Stimulated activated naive B cell treated with anti-CD40 and anti-IgM and Interleukin-4, amounts not matched to agents 10 μg/mL and 1 μg/mL and 100 μg/mL, for 72 hours (primary cell): ENCODE results near the gene NUDT22.

Source experiments
- ATAC-seq, 2 donors: fragments of 150-1000 bp; cut with Tn5 transposase; replicated peaks; 2 replicates each; pipeline ENCODE4 v1.10.0; 2021; ENCODE audit warnings: moderate library complexity in 1 of 2
- DNase-seq: peaks from one replicate; pipeline ENCODE4 v3.0.0; 2021
- H3K27ac Mint-ChIP-seq: one replicate; pipeline ENCODE4 v1.8.0; 2022; ENCODE audit warnings: mild to moderate bottlenecking, mixed read lengths
- H3K27me3 Mint-ChIP-seq, 2 donors: one replicate each; pipeline ENCODE4 v1.8.0; 2022; ENCODE audit warnings: mixed read lengths in 2 of 2
- H3K36me3 Mint-ChIP-seq, 2 donors: one replicate each; pipeline ENCODE4 v1.8.0; 2022; ENCODE audit warnings: mixed read lengths in 2 of 2, mild to moderate bottlenecking in 1 of 2
- H3K4me1 Mint-ChIP-seq, 2 donors: one replicate each; pipeline ENCODE4 v1.8.0; 2022; ENCODE audit warnings: mixed read lengths in 2 of 2, mild to moderate bottlenecking in 1 of 2
- H3K4me3 Mint-ChIP-seq, 2 donors: one replicate each; pipeline ENCODE4 v1.8.0; 2022; ENCODE audit warnings: mild to moderate bottlenecking in 2 of 2, mixed read lengths in 2 of 2, moderate library complexity in 1 of 2
- H3K9me3 Mint-ChIP-seq, 2 donors: one replicate each; pipeline ENCODE4 v1.8.0; 2022; ENCODE audit warnings: mixed read lengths in 2 of 2, mild to moderate bottlenecking in 1 of 2

The NUDT22 gene

DNA sequence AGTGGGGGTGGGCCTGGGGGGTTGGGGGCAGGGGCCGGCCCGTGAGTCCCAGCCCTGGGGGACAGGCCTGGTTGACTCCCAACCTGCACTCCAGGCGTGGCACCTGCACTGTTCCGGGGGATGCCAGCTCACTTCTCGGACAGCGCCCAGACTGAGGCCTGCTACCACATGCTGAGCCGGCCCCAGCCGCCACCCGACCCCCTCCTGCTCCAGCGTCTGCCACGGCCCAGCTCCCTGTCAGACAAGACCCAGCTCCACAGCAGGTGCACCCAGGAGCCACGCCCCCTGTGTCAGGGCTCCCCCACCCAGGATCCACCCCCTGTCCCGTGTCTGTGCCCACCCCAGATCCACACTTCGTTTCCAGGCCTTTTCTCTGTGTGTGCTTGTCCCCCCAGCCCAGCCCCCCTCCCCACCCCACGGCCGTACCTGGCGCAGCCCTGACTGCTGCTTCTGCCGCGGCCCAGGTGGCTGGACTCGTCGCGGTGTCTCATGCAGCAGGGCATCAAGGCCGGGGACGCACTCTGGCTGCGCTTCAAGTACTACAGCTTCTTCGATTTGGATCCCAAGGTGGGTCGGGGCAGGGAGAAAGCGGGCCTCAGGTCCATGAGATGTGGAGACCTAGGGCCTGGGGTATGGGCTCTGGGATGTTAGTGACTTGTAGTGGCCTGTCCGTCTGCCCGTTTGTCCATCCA is 14.7 kb upstream of the NUDT22 start:
- H3K27ac Mint-ChIP-seq, result peak overlapping the region; percentile 39

DNA sequence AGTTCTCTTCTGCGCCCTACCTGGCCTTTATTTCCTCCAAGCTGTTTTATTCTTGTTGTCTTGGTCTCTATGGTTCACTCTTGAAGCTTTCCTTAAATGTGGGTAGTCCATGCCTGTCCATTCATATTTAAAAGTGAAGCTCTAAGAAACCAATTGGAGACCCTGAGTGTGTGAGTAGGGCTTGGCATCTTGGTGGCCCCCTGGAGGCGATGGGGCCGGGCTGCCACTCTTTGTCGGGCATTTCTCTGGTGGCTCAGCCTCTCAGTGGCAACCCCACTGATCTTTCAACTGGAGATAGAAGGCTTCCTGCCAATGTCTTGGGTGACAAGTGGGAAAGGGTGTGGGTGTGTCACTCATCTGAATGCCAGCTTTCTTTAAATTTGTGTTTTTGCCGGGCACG is 9.2 kb upstream of the NUDT22 start:
- DNase-seq (no peak), ATAC-seq (no peak)
- peaks cover 23 to 44% of the 10 kb centered on the region in 2 donors for H3K4me1 Mint-ChIP-seq
- no peak overlapping the region for H3K4me3 Mint-ChIP-seq
- H3K27ac Mint-ChIP-seq, result peak overlapping the region; percentile 14
- peaks cover 55 to 64% of the 10 kb centered on the region in 2 donors for H3K36me3 Mint-ChIP-seq
- H3K27me3 Mint-ChIP-seq, result no peaks in the 10 kb centered on the region
- no peaks in the 10 kb centered on the region for H3K9me3 Mint-ChIP-seq

More for the DNA sequence above, 14.7 kb upstream of the NUDT22 start:
- no peak for ATAC-seq
- peak overlapping the region in 1 of 2 donors; percentile 11 for H3K4me3 Mint-ChIP-seq
- peaks cover 69 to 83% of the 10 kb centered on the region in 2 donors for H3K36me3 Mint-ChIP-seq
- DNase-seq, result no peak
- peaks cover 42 to 87% of the 10 kb centered on the region in 2 donors for H3K4me1 Mint-ChIP-seq
- no peaks in the 10 kb centered on the region for H3K9me3 Mint-ChIP-seq
- H3K27me3 Mint-ChIP-seq, result no peaks in the 10 kb centered on the region

DNA sequence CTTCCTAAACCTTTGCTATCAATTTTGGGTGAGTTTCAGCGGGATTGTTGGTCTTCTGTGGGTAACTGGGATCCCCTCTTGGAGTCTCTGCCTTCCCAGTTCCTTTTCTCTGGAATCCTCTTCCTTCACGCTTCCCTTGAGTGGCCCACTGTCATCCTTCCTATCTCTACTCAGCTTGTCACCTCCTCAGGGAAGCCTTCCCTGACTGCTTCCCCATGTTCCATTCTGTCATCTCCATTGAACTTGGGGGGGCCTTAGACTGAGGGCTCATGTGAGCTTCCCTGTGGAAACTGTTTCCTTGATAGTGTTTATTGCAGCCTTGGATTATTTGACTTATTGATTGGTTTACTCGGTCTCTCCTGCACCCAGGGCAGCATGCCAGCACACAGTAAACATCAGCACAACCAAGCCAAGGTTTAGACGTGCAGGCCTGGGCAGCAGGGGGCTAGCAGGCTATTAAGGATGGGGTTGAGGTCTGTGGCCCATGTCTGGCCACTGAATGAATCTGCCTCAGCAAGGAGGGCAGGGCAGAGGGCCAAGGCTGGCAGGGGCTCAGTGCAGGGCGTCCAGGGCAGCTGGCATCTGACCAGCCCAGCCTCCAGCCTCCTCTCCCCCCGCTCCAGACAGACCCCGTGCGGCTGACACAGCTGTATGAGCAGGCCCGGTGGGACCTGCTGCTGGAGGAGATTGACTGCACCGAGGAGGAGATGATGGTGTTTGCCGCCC is 7.3 kb upstream of the NUDT22 start:
- no peaks in the 10 kb centered on the region for H3K9me3 Mint-ChIP-seq
- DNase-seq (no peak), ATAC-seq (no peak)
- no peak overlapping the region for H3K4me3 Mint-ChIP-seq
- H3K36me3 Mint-ChIP-seq, result peaks cover 49 to 58% of the 10 kb centered on the region in 2 donors
- H3K27ac Mint-ChIP-seq, result peak overlapping the region; percentile 92
- peaks cover 15 to 30% of the 10 kb centered on the region in 2 donors for H3K4me1 Mint-ChIP-seq
- no peaks in the 10 kb centered on the region for H3K27me3 Mint-ChIP-seq

GRCh38 chr11:64219354-64219684 is 6.8 kb upstream of the NUDT22 start:
- ATAC-seq (no peak), DNase-seq (no peak)
- Mint-ChIP-seq H3K4me3 (no peak overlapping the region), H3K36me3 (peaks cover 47 to 58% of the 10 kb centered on the region in 2 donors), H3K27ac (peak overlapping the region; percentile 92), H3K9me3 (no peaks in the 10 kb centered on the region), H3K27me3 (no peaks in the 10 kb centered on the region), H3K4me1 (peaks cover 19 to 30% of the 10 kb centered on the region in 2 donors)

- Mint-ChIP-seq H3K9me3 (no peaks in the 10 kb centered on the region), H3K27ac (no peak overlapping the region), H3K4me3 (no peak overlapping the region), H3K36me3 (peaks cover 46 to 55% of the 10 kb centered on the region in 2 donors), H3K27me3 (no peaks in the 10 kb centered on the region), H3K4me1 (peaks cover 18 to 30% of the 10 kb centered on the region in 2 donors)
- DNase-seq, result no peak
- no peak for ATAC-seq
Observed at GRCh38 chr11:64219755-64220154, 6.3 kb upstream of the NUDT22 start.

DNA sequence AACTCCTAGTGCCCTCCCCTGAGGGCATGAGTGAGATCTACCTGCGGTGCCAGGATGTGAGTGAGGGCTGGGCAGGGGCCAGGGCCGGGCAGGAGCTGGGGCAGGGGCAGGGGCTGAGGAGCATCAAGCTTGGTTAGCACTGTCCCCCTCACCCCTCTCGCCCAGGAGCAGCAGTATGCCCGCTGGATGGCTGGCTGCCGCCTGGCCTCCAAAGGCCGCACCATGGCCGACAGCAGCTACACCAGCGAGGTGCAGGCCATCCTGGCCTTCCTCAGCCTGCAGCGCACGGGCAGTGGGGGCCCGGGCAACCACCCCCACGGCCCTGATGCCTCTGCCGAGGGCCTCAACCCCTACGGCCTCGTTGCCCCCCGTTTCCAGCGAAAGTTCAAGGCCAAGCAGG is 5.8 kb upstream of the NUDT22 start:
- H3K4me3 Mint-ChIP-seq, result no peak overlapping the region
- H3K27me3 Mint-ChIP-seq, result no peaks in the 10 kb centered on the region
- peaks cover 18 to 30% of the 10 kb centered on the region in 2 donors for H3K4me1 Mint-ChIP-seq
- no peaks in the 10 kb centered on the region for H3K9me3 Mint-ChIP-seq
- ATAC-seq, result no peak
- no peak overlapping the region for H3K27ac Mint-ChIP-seq
- no peak for DNase-seq
- peaks cover 45 to 54% of the 10 kb centered on the region in 2 donors for H3K36me3 Mint-ChIP-seq

DNA sequence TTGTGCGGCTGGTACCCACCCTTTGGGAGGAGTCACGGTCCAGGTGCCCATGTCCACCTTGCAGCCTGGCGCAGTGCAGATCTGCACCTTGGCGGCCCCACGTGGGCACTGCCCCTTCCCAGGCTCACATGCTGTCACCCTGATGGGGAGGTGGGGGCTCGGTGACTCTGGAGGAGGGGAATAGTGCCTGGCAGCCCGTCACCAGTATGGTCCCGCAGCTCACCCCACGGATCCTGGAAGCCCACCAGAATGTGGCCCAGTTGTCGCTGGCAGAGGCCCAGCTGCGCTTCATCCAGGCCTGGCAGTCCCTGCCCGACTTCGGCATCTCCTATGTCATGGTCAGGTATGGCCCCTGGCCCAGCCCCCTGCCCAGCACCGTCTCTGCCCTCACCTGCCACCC is 5.3 kb upstream of the NUDT22 start:
- H3K27me3 Mint-ChIP-seq, result no peaks in the 10 kb centered on the region
- peaks cover 19 to 30% of the 10 kb centered on the region in 2 donors for H3K4me1 Mint-ChIP-seq
- ATAC-seq (no peak), DNase-seq (no peak)
- no peaks in the 10 kb centered on the region for H3K9me3 Mint-ChIP-seq
- H3K36me3 Mint-ChIP-seq, result peaks cover 44 to 52% of the 10 kb centered on the region in 2 donors
- H3K4me3 Mint-ChIP-seq, result no peak overlapping the region
- H3K27ac Mint-ChIP-seq, result no peak overlapping the region

DNA sequence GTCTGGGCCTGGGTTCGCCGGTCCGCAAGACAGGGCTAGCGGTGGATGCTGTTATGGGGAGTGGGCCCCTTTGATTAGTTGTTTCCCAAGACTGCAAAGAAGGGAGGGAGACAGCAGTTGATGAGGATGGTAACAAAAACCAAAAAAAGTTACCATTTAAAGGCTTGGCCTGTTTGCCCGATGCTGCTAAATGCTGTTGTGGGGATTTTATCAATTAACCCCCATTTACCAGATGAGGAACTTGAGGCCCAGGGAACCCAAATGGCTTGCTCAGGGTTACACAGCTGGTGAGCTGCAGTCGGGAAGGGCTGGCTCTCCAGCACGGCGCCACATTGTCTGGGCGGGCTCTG is 3.4 kb upstream of the NUDT22 start:
- Mint-ChIP-seq H3K27me3 (no peaks in the 10 kb centered on the region), H3K4me3 (no peak overlapping the region), H3K9me3 (no peaks in the 10 kb centered on the region), H3K27ac (peak overlapping the region; percentile 59), H3K36me3 (peaks cover 43 to 46% of the 10 kb centered on the region in 2 donors), H3K4me1 (peaks cover 27 to 39% of the 10 kb centered on the region in 2 donors)
- ATAC-seq, result no peak
- DNase-seq, result no peak

DNA sequence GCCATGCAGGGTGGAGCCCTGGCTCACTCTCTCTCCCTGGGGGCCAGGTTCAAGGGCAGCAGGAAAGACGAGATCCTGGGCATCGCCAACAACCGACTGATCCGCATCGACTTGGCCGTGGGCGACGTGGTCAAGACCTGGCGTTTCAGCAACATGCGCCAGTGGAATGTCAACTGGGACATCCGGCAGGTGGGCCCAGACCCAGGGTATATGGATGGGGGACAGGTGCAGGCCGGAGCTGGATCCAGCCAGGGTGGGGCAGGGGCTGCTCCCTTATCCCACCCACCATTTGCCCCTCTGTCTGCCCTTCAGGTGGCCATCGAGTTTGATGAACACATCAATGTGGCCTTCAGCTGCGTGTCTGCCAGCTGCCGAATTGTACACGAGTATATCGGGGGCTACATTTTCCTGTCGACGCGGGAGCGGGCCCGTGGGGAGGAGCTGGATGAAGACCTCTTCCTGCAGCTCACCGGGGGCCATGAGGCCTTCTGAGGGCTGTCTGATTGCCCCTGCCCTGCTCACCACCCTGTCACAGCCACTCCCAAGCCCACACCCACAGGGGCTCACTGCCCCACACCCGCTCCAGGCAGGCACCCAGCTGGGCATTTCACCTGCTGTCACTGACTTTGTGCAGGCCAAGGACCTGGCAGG is 2.9 kb upstream of the NUDT22 start:
- Mint-ChIP-seq H3K4me1 (peaks cover 27 to 43% of the 10 kb centered on the region in 2 donors), H3K4me3 (peak overlapping the region in 1 of 2 donors; percentile 43), H3K27ac (peak overlapping the region; percentile 59), H3K27me3 (no peaks in the 10 kb centered on the region), H3K36me3 (peaks cover 42 to 45% of the 10 kb centered on the region in 2 donors), H3K9me3 (no peaks in the 10 kb centered on the region)
- DNase-seq, result no peak
- no peak for ATAC-seq

GRCh38 chr11:64224151-64224890 is 1.8 kb upstream of the NUDT22 start:
- Mint-ChIP-seq H3K27me3 (no peaks in the 10 kb centered on the region), H3K4me3 (peak overlapping the region; percentile 92 to 95), H3K36me3 (peaks cover 36 to 39% of the 10 kb centered on the region in 2 donors), H3K4me1 (peaks cover 27 to 55% of the 10 kb centered on the region in 2 donors), H3K27ac (peak overlapping the region; percentile 95), H3K9me3 (no peaks in the 10 kb centered on the region)
- DNase-seq (no peak), ATAC-seq (no peak)

GRCh38 chr11:64224891-64225607 is 1.0 kb upstream of the NUDT22 start:
- Mint-ChIP-seq H3K36me3 (peaks cover 38% of the 10 kb centered on the region in 2 donors), H3K4me3 (peak overlapping the region; percentile 92 to 95), H3K9me3 (no peaks in the 10 kb centered on the region), H3K27ac (peak overlapping the region; percentile 95), H3K4me1 (peaks cover 31 to 62% of the 10 kb centered on the region in 2 donors), H3K27me3 (no peaks in the 10 kb centered on the region)
- ATAC-seq (peak in 1 of 2 donors; percentile 1), DNase-seq (no peak)

- no peaks in the 10 kb centered on the region for H3K27me3 Mint-ChIP-seq
- DNase-seq (peak; percentile 81), ATAC-seq (peak; percentile 53 to 58)
- H3K36me3 Mint-ChIP-seq, result peaks cover 30 to 32% of the 10 kb centered on the region in 2 donors
- H3K4me3 Mint-ChIP-seq, result peak overlapping the region; percentile 92 to 95
- H3K27ac Mint-ChIP-seq, result peak overlapping the region; percentile 95
- peaks cover 34 to 68% of the 10 kb centered on the region in 2 donors for H3K4me1 Mint-ChIP-seq
- H3K9me3 Mint-ChIP-seq, result no peaks in the 10 kb centered on the region
Observed at GRCh38 chr11:64226507-64227051, 505 bp downstream of the NUDT22 start.

DNA sequence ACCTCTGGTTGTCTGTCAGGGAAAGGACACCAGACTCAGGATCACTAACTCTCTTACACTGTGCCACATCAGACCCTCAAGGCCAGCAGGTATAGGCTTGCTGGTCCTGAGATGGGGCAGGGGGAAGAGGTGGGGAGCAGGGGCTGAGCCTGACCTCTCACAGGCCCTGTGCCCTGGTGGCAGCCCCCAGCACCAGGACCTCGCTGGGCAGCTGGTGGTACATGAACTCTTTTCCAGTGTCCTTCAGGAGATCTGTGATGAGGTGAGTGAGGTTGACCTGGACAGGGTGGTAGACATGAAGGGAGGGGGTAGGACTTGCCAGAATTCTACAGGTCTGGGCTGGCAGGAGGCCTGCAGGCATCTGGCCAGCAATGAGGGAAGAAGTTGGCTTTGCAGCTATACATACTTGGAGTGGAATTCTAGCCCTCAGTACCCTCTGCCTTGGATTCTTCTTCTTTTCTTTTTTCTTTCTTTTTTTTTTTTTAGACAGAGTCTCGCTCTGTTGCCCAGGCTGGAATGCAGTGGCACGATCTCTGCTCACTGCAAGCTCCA is 1.4 kb downstream of the NUDT22 start:
- Mint-ChIP-seq H3K36me3 (peaks cover 30 to 35% of the 10 kb centered on the region in 2 donors), H3K4me1 (peaks cover 43 to 77% of the 10 kb centered on the region in 2 donors), H3K27me3 (no peaks in the 10 kb centered on the region), H3K4me3 (peak overlapping the region; percentile 92 to 95), H3K9me3 (no peaks in the 10 kb centered on the region), H3K27ac (peak overlapping the region; percentile 95)
- DNase-seq (no peak), ATAC-seq (no peak)
